HG03432 (cell line): ENCODE measurements around the gene SMIM30.

Experiments
- ATAC-seq: cut with Tn5 transposase; IDR thresholded peaks from one replicate; pipeline ENCODE4 v1.9.1; 2021; ENCODE audit warnings: mild to moderate bottlenecking, moderate library complexity; ENCODE audit not compliant: unreplicated experiment

SMIM30 gene

GRCh38 chr7:113109718-113110117 is 8.6 kb downstream of the SMIM30 start:
- ATAC-seq, result no peak

GRCh38 chr7:113100121-113100603 is 18.2 kb downstream of the SMIM30 start:
- no peak for ATAC-seq

DNA sequence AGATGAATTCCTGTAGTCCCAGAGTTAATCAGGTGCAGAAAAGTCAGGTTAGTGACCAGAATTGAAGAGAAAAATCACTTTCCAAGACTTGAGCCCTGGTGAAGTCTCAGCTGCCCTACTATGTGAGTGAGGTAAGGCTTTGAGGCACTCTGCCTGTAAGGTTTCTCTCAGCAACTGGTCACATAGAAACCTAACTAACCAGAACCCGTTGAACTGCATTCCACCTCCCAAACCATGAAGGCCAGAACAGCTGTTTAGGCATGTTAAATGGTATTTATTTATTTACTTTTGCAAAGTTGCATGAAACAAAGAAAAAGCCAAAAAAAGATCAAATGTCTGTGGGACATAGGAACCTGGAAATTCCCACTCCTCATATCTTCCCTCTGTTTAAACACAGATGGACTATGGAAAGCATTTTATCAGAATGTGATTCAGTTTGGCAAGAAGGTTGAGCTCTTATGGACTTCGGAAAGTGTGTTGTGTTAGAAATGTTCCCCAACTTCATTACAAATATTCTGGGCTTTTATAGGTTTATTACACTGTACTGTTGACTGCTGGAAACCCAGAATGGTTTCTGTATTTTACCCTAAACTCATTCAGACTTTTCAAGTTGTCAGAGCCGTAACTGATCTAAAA is 19.0 kb downstream of the SMIM30 start:
- ATAC-seq, result no peak

GRCh38 chr7:113094517-113095249 is 23.7 kb downstream of the SMIM30 start:
- ATAC-seq, result peak; percentile 68

GRCh38 chr7:113093561-113093960 is 24.8 kb downstream of the SMIM30 start:
- no peak for ATAC-seq

- no peak for ATAC-seq
These were observed 25.6 kb downstream of the SMIM30 start for GRCh38 chr7:113092762-113093161.

GRCh38 chr7:113087071-113087998 is 31.0 kb downstream of the SMIM30 start:
- no peak for ATAC-seq

GRCh38 chr7:113086431-113086888 is 31.9 kb downstream of the SMIM30 start, which contains the start of gene GPR85:
Gene GPR85 (minus strand): TSS chr7:113086827. CDS start chr7:113084721, 2,106 bp downstream.
- peak; percentile 89 for ATAC-seq

DNA sequence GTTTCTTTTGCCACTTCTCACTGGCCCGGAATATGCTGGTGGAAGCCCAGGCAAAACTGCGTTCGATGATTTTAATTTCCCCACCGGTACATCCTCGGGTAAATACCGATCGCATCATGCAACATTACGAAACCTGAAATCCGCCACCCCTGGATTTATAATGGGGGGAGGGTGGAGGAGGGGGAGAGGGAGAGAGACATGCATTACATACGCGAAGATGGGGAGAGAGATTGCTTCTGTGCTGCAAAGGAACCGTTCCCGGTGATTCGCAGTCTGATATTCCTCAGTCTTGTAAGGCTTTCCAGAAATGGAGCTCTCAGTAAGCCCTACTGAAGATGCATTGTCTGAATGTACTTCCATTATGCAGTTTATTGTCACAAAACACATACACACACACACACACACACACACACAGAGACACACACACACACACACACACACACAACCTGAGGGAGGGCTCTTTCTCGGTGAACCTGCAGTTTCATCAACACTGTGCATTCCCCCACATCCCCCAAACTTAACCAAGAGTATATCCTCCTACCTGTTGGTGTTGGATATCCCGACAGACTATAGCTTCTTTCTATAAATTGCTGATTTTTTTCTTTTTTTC is 32.5 kb downstream of the SMIM30 start:
- ATAC-seq, result no peak

DNA sequence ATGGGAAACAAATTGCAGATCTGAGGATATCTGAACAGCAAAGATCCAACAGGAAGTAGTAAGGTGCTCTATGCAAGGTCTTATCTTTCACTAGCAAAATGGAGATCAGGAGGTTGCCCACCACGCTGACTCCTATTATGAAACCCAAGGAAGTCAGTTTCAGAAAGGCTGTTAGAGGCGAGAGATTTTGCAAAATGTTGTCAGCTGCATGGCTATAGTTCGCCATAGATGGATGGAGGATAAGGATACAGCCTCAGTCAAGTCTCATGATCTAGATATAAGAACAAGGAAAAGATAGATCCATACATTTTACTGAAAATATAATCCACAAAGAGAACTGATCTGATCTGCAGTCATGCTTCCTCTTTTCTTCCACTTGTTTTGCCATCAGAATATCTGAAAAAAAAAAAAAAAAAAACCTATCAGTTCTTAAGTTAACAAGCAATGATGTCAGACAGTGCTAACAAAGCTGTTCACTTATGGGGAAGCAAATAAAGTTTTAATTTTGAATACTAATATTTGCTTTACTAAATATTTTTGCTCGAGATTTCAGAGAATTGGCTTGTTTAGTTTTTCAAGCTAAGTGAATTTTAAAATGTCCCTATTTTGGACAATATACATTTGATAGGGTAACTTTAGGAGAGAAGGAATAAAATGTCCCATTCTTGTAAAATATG is 33.7 kb downstream of the SMIM30 start:
- no peak for ATAC-seq

DNA sequence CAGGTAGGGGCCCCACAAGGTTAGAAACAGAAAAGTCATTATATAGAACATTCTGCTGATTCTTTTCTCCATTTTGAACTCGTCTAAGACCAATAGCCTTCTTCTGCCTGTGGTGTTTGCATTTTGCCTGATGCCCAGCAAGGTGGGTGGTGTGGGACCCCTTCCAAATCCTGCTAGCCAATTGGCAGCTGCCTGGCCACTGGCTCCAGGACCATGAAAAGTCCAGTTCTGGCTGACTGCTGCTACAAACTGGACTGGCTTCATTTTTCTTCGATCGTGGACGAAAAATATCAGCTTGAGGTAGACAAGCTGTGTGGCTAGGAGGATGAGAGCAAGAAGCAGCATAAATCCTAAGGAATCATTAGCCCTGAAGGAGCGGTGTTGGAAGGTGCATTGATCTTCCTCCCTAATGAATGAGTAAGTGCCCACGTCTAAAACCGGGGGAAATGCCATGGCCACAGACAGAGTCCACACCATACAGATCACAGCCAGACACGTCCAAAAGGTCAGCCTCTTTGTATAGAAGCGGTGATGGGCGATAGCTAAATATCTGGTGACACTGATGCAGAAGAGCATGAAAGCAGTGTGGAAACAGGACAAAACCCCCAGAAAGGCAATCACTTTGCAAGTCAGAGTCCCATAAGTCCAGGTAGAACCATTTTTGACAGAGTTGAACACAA is 34.4 kb downstream of the SMIM30 start:
- ATAC-seq, result no peak

DNA sequence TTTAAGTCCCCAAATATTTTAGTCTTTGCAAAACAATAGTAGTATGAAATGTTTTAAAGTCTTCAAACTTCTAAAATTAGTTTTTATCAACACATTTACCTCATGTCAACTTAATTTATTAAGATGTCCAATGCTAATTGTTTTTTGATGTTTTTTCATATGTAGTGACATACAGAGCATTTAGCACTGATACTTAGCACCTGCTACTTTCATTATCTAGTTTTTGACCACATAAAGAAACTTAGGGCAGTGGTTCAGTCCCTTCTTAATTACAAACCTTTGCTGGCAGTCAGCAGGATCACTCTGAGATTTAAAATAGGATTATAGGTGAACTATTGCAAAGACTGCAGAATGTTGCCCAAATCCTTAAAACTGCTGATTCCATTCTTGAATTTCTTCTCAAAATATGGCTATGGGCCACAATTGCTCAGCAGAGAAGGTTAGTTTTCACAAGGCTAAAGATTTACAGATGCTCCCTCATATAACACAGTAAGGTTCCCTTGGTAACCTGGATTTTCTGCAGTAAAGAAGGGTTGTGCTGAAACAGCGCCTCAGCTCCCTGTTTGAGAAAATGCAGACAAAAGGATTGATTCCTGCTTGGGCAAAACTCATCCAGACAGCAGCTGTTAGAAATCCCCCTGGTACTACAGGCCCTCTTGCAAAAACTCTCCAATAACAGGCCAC is 35.1 kb downstream of the SMIM30 start:
- ATAC-seq, result peak; percentile 63

GRCh38 chr7:113078331-113078730 is 40.0 kb downstream of the SMIM30 start:
- ATAC-seq, result no peak

DNA sequence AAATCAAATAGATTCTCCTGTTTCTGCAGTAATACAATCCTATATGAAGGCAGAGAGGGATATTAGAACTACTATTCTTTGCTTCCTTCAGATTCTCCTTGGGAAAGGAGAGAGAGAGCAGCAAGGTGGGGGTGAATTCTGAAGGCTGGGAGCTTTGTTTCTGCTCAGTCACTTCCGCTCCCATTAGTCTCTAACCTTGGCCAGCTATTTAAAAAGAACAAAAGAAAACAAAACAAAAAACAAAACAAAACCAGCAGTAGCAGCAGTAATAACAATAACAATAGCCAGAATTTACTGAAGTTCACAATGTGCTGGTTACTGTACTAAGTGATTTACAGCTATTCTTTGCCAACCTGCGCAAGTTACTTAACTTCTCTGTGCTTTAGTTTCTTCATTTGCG is 41.7 kb downstream of the SMIM30 start:
- no peak for ATAC-seq

GRCh38 chr7:113071465-113071864 is 46.9 kb downstream of the SMIM30 start:
- peak; percentile 82 for ATAC-seq
